H1 (cell line): ENCODE data around the gene BABAM2. TPM values are rescaled to one million over a fixed set of nuclear protein-coding genes. Genes with fewer than 3 reads are reported as not detected.

Experiments
- BRCA1 ChIP-seq: IDR thresholded peaks from 2 replicates; pipeline ENCODE4 v1.6.1; 2012; ENCODE audit warnings: low read depth, low read length, improper control_type of control experiment
- EP300 ChIP-seq, 2 experiments: IDR thresholded peaks; 1 replicate in 1 of 2; 2 replicates in 1 of 2; pipeline ENCODE4 v1.6.1; 2011 to 2012; ENCODE audit warnings: low read depth in 2 of 2, low read length in 2 of 2, mild to moderate bottlenecking in 2 of 2, borderline replicate concordance in 1 of 2, inconsistent platforms in 1 of 2, moderate library complexity in 1 of 2
- MAFK ChIP-seq: IDR thresholded peaks from 2 replicates; pipeline ENCODE4 v1.6.1; 2012; ENCODE audit warnings: low read depth, mild to moderate bottlenecking, improper control_type of control experiment, low read length
- POLR2AphosphoS5 ChIP-seq: IDR thresholded peaks from 2 replicates; pipeline ENCODE4 v1.6.1; 2011; ENCODE audit warnings: low read depth, low read length
- polyA plus RNA-seq, 7 experiments: library from polyadenylated mRNA; depleted of rRNA in 3 of 7; stranded (reverse) in 5 of 7; unstranded in 2 of 7; fragments of >200 nt in 5 of 7; fragments of 200-250 nt in 2 of 7; gene quantifications; 1 replicate in 5 of 7; 2 replicates in 1 of 7; 4 replicates in 1 of 7; pipeline versions ENCODE4 v1.2.1 to v1.2.3, GENCODE V29; 2011 to 2013; ENCODE audit warnings: missing spikeins in 2 of 7, mixed read lengths in 2 of 7
- total RNA-seq: library from RNA; stranded (reverse); fragmentation: NEBNext Ultra II Directional; extraction: Animal tissue kit (Norgen Biotek cat#: 25700); gene quantifications from 2 replicates; pipeline ENCODE4 v1.2.1, GENCODE V29; 2021
- TF ChIP-seq, protein P1 (sequence below): IDR thresholded peaks from 2 replicates; pipeline ENCODE4 v1.6.1; 2012; ENCODE audit warnings: inconsistent platforms
- TF ChIP-seq, protein P2 (sequence below): IDR thresholded peaks from 2 replicates; pipeline ENCODE4 v1.6.1; 2012; ENCODE audit warnings: low read length, inconsistent platforms

BABAM2 gene
- total and polyA plus RNA-seq, 2 of the 8 experiments (the other 6 are each of a cell fraction or from before 2014, with no cell fraction given), result 15.8 to 20.9 TPM

DNA sequence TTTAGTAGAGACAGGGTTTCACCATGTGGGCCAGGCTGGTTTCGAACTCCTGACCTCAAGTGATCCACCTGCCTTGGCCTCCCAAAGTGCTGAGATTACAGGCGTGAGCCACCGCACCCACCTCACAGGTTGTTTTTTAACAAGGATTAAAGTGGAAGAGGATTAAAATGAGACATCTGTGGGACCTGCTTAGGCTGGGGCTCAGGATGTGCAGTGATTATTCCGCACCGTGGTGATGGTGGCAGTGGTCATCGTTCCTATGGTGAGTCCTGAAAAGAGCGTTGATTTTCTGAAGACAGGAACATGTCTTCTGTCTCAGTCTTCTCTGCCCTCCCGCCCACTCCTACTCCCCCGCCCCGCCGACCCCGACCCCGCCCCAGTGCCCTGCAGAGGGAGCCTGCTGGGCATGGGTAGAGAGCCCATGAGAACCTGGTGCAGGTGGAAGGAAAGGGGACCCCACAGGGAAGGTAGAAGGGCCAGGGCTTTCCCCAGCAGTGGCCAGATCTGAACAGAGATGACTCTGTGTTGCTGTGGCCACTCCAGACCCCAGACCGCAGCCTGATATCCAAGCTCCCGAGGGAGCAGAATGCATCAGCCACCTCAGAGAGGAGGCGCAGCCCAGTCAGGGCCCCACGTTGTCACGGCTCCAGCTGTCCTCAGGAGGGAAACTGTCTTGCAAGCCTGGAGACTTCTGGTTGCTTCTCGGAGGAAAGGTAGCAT, 467.6 kb downstream of the BABAM2 start (continued):
- TF ChIP-seq, protein P1, sequence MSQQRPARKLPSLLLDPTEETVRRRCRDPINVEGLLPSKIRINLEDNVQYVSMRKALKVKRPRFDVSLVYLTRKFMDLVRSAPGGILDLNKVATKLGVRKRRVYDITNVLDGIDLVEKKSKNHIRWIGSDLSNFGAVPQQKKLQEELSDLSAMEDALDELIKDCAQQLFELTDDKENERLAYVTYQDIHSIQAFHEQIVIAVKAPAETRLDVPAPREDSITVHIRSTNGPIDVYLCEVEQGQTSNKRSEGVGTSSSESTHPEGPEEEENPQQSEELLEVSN, result no peak
- no peak for TF ChIP-seq MAFK
- no peak for TF ChIP-seq EP300 (IDR thresholded peaks at IDR 0.05; ENCODE audit: borderline replicate concordance in 1 of 2, low read depth in 2 of 2, low read length in 2 of 2)
- TF ChIP-seq, protein P2, sequence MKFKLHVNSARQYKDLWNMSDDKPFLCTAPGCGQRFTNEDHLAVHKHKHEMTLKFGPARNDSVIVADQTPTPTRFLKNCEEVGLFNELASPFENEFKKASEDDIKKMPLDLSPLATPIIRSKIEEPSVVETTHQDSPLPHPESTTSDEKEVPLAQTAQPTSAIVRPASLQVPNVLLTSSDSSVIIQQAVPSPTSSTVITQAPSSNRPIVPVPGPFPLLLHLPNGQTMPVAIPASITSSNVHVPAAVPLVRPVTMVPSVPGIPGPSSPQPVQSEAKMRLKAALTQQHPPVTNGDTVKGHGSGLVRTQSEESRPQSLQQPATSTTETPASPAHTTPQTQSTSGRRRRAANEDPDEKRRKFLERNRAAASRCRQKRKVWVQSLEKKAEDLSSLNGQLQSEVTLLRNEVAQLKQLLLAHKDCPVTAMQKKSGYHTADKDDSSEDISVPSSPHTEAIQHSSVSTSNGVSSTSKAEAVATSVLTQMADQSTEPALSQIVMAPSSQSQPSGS, result no peak
- TF ChIP-seq BRCA1, result no peak
- TF ChIP-seq POLR2AphosphoS5, result no peak
